Myocyte (in vitro differentiated cells): Measurements from ENCODE around the gene PRRC2B. TPM values are rescaled to one million over a fixed set of nuclear protein-coding genes. Genes with fewer than 3 reads are reported as not detected.

Experiments
- DNase-seq: peaks from one replicate; pipeline ENCODE4 v3.0.0-alpha.2; 2012; ENCODE audit warnings: low read depth
- total RNA-seq: library from RNA; depleted of rRNA; stranded (reverse); fragments of >200 nt; gene quantifications from 2 replicates; pipeline ENCODE4 v1.2.3, GENCODE V29; 2014

Gene PRRC2B
- total RNA-seq, 1 donor from 2014 or later = 83.5 TPM

GRCh38 chr9:131406563-131407436 is 12.9 kb downstream of the PRRC2B start:
- DNase-seq = no peak

GRCh38 chr9:131407717-131408195 is 13.9 kb downstream of the PRRC2B start:
- no peak for DNase-seq

GRCh38 chr9:131409458-131409992 is 15.6 kb downstream of the PRRC2B start:
- no peak for DNase-seq

DNA sequence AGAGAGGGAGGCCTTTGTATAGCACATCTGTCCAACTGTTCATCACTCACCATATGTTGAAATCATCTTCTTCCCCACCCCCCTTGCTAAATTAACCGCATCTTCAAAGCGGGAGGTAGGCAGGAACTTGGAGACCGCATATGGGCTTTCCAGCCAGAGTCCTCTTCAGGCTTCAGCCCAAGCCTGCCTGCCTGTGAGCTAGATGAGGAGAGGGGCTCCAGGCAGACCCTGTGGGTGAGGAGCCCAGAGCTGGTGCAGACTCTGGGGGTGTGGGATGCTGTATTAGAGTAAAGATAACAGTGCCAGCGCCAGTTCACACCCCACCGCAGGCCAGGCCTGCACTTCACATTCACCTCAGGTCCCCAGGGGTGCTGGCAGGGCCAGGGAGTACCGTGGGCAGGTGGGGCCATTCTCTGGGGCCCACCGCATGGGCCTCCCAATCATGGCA is 16.2 kb downstream of the PRRC2B start:
- no peak for DNase-seq

GRCh38 chr9:131411719-131412681 is 18.1 kb downstream of the PRRC2B start:
- DNase-seq = no peak

- no peak for DNase-seq
Observed at GRCh38 chr9:131416509-131416908, 22.6 kb downstream of the PRRC2B start.

DNA sequence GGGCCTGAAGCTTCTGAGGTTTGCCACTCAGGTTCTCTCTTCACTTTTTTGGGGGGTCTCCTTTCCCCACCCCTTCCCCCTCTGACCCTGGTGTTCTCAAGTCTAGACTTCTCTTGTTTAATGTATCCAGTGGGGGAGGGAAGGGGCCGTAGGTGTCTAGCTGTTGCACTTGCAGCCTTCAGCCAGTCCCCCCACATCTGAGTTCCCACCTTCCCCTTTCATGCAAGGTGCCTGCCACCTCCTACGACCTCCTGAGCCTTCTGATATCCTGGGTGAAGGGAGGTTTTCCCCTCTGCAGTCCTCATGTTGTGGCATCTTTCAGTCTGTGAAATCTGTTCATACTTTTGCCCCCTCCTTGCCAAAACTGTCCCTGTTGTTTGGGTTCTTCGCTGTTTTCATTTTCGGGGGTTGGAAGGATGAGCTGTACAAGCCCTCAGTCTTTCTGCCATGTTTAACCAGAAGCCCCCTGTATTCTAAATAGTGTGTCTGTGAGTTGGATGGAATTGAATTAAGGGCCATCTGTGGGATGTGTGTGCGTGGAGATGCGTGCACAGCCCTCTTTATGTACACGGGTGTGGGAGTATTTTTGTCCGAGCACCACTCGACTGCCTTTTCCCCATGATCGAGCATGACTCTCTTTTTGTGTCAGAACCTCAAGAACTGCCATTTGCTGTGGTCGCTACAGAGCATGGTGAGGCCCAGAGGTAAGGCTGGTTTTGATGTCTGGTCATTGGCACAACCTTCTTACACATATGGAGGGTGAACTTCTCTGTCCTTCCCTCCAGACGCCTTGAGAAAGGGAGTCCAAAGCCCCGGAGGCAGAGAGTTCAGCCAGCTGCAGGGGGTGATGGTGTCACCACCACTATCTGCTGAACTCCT is 23.6 kb downstream of the PRRC2B start:
- no peak for DNase-seq

DNA sequence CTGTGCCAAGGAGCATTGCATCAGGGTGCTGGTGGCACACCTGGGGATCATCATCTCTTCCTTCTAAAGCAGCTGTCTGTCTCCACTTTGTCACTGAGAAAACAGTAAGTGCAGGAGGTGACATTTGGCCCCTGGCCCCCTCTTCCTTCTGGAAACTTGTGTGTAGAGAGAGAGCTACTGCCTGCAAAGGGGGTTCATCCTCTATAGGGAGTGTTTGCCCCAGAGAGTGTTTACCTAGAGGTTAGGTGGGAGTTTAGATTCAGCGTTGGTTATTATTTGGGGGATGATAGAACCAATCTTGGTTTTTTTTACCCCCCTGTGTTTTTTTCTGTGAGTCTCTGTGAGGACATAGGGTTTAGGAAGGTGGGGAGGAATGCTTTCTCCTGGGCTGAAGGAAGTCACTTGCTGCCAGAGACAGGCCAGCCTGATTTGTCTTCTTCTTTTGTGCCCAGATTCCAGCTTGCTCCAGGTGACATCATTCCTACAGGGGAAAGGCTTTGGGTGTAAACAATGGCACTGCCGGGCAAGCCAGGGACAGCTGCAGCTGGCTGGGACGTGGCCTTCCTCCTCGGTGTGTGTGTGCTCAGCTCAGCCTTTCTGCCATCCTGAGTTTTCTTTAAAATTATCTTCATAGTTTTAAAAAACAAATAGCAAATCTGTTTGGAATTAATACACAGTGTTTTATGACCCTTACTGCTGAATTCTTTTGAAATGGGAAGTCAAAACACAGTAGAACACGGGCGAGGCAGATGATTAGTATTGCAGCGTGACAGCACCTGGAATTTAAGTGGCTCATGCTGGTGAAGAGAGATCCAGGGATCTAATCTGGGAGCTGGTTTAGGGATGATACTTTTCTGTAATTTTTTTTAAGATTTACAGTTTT is 24.5 kb downstream of the PRRC2B start:
- DNase-seq = peak; percentile 77

DNA sequence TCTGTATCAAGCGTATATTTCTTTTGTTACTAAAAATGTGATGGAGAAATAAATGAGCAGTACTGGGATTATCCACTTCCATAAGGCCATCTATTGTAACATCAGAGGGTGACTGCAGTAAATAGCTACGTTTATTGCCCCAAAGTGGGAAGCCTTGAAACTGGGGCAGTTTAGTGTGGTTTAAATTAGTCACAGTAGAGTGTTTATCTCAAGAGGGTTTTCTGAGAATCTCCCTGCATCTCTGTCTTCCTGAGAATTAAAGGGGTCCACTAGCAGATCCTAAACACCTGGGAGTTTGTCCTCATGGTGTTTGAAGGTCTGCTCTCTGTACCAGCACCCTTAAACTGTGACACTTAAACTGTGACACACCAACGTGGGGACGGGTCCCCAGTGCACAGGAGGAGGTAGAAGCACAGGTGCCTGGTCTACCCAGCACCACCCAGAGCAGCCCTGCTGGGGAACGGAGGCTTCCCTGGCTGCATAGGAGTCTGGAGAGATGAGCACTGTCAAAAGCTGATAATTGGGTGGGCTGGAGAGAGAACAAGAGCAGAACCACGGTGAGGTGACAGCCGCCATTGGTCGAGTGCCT is 25.2 kb downstream of the PRRC2B start:
- no peak for DNase-seq

- no peak for DNase-seq
Observed at GRCh38 chr9:131419716-131420115, 25.8 kb downstream of the PRRC2B start.

DNA sequence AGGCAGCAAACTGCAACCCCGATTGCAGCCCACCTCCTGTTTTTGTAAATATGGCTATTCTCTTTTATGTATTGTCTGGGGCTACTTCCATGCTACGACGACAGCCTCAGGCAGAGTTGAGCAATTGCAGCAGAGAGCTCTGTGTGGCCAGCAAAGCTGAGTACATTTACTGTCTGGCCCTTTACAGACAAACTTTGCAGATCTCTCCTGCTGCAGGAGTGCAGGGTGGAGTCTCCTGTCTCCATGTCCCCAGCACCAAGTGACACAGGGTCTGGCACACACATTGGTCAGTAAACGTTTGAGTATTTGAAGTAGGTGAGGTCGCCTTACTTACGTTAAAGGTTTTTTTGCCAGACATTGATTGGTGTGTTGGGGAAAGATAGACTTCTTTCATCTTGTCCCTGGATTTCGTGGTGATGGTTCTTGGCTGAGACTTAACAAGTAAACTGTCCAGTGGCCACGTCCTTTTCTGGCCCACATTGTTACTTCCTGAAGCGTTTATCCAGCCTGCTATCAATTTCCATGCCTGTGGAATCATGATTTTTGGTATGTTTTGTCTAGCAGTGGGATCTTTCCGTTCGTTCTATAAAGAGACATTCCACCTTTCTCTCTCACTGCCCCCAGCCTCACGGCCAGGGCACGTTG is 27.2 kb downstream of the PRRC2B start:
- DNase-seq = no peak

- no peak for DNase-seq
Observed at GRCh38 chr9:131421691-131422090, 27.8 kb downstream of the PRRC2B start.

DNA sequence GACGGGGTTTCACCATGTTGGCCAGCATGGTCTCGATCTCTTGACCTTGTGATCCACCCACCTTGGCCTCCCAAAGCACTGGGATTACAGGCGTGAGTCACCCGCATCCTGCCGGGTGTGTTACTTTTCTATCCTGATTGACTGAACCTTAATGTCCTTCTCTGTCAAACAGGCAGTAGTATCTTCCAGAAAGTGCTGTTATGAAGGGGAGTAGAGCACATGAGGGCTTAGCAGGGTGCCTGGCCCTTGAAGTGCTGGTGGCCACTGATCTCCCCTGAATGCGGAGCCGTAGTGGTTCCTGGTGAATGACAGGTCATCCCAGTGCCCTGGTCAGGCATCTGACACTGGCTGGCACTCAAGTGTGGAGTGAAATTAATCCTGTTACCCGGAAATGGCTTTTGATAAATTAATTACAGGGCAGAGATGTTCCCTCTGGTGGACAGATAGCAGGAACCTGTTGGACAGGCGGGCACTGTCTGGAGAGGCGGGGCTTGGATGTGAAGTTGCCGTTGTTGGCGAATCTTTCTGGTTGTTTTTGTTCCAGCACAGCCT is 28.4 kb downstream of the PRRC2B start:
- DNase-seq = peak; percentile 39

GRCh38 chr9:131423171-131423581 is 29.3 kb downstream of the PRRC2B start:
- peak; percentile 64 for DNase-seq

DNA sequence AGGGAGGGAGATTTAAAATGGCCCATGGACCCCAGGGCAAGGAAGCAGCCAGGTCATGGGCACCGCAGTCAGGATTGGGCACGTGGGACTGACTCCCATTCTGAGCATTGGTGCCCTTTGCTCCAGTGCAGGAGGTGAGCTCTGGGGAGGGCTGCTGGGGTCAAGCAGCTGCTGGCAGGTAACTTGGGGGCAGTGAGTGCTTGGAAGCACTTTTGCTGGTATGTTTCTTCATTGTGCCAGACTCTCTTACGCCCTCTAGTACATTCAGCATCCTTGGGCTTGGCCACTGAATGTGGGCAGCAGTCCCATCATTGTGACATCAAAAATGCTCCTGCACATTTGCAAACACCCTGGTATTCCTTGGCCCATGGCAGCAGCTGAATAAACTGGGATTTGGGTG is 32.7 kb downstream of the PRRC2B start:
- DNase-seq = no peak

DNA sequence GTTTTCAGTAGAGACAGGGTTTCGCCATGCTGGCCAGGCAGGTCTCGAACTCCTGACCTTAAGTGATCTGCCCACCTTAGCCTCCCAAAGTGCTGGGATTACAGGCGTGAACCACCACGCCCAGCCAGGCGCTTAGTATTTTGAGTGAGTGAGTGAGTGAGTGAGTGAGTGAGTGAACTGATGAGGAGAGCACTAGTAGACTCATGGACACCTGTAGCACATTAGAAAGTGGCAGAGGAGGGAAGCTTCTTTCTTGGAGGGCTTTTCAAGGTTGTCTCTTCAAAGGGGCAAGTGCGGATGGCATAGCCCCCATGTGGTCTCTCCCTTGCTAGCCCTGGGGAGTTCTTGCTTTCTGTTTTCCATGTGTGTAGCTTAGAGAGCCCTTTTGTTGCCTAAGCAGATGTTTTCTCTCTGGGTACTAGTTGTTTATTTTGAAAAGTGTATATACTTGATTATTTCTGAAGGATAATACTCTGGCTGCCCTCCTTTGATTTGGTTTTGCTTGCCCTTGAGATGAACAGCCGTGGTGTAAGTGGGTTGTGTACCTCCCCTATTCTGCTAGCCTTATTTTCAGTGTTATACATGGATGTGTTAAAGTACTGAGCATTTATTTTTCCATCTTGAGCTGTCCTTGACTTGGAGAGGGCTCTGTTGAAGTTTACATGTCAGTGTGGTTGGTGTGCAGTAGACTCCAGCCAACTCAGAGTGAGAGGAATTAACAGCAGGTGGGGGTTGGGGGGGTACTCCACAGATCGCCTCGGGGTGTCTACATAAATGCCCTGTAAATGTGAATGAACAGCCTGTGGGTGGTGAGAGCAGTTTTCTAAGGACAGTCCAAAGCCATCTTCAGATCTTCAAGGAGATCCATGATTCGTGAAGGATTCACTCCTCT is 35.5 kb downstream of the PRRC2B start:
- DNase-seq = no peak

DNA sequence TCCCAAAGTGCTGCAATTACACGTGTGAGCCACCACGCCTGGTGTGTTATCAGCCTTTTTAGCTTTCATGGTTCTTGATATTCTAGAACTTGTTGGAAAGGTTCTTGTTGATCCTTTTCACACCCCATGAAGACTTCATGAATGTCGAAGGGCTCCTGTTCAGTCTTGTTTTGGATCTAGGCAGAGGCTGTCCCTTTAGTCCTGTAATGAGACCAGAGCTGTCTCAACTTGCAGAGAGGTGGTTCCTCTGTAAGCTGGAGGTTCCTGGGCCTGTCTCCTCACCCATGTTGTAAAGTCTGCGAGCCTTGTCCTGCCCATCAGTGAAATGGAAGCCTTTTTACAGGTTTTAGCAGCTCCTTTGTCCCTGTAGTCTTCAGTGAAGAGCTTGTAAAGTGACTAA is 38.2 kb downstream of the PRRC2B start:
- no peak for DNase-seq
